H9 (cell line): ENCODE data around the gene AK8. TPM values are rescaled to one million over a fixed set of nuclear protein-coding genes. Genes with fewer than 3 reads are reported as not detected.
"Not testable (repeated sequence)": the region's sequence is repeated elsewhere in the genome, so short reads cannot be mapped to it uniquely, and the experiment has no call there.

Experiments
- DNase-seq: peaks from one replicate; pipeline ENCODE4 v3.0.0-alpha.2; 2017
- H2AFZ ChIP-seq: one replicate; pipeline ENCODE4 v1.6.1; 2013; ENCODE audit warnings: mild to moderate bottlenecking, low read length, control low read depth, moderate library complexity
- H2AK5ac ChIP-seq: 2 replicates; pipeline ENCODE4 v1.6.1; 2013; ENCODE audit warnings: low read length, control low read depth, mixed read lengths; ENCODE audit not compliant: insufficient read length
- H2BK120ac ChIP-seq: one replicate; pipeline ENCODE4 v1.6.1; 2013; ENCODE audit warnings: low read depth, mild to moderate bottlenecking, low read length, control low read depth, inconsistent platforms; ENCODE audit not compliant: poor library complexity, severe bottlenecking
- H2BK12ac ChIP-seq: 2 replicates; pipeline ENCODE4 v1.6.1; 2013; ENCODE audit warnings: low read length, control low read depth, mixed read lengths, low read depth; ENCODE audit not compliant: insufficient read length
- H2BK15ac ChIP-seq: 2 replicates; pipeline ENCODE4 v1.6.1; 2013; ENCODE audit warnings: low read depth, low read length, control low read depth
- H2BK20ac ChIP-seq: one replicate; pipeline ENCODE4 v1.6.1; 2013; ENCODE audit warnings: low read depth, mild to moderate bottlenecking, low read length, control low read depth, inconsistent platforms; ENCODE audit not compliant: poor library complexity, severe bottlenecking
- H2BK5ac ChIP-seq: 2 replicates; pipeline ENCODE4 v1.6.1; 2013; ENCODE audit warnings: low read length, control low read depth, mixed read lengths; ENCODE audit not compliant: insufficient read length
- H3K14ac ChIP-seq: 2 replicates; pipeline ENCODE4 v1.6.1; 2013; ENCODE audit warnings: low read length, control low read depth; ENCODE audit not compliant: insufficient read depth
- H3K18ac ChIP-seq: 2 replicates; pipeline ENCODE4 v1.6.1; 2013; ENCODE audit warnings: low read depth, mild to moderate bottlenecking, mixed read lengths, low read length, control low read depth; ENCODE audit not compliant: insufficient read length
- H3K23ac ChIP-seq: 2 replicates; pipeline ENCODE4 v1.6.1; 2013; ENCODE audit warnings: low read length, control low read depth, mixed read lengths, low read depth; ENCODE audit not compliant: insufficient read length
- H3K23me2 ChIP-seq: 2 replicates; pipeline ENCODE4 v1.6.1; 2013; ENCODE audit warnings: low read depth, mild to moderate bottlenecking, mixed read lengths, low read length, control low read depth; ENCODE audit not compliant: insufficient read length, poor library complexity, severe bottlenecking
- H3K27ac ChIP-seq: 2 replicates; pipeline ENCODE4 v1.5.1; 2013; ENCODE audit warnings: low read length, control low read depth, mixed read lengths, low read depth; ENCODE audit not compliant: insufficient read length
- H3K27me3 ChIP-seq: 2 replicates; pipeline ENCODE4 v1.6.1; 2013; ENCODE audit warnings: low read length, control low read depth, inconsistent platforms; ENCODE audit not compliant: insufficient read depth
- H3K4ac ChIP-seq: 2 replicates; pipeline ENCODE4 v1.6.1; 2013; ENCODE audit warnings: low read depth, mild to moderate bottlenecking, control low read depth, inconsistent platforms, low read length, moderate library complexity
- H3K4me1 ChIP-seq: 2 replicates; pipeline ENCODE4 v1.6.1; 2013; ENCODE audit warnings: low read length, control low read depth, inconsistent platforms; ENCODE audit not compliant: insufficient read depth
- H3K4me2 ChIP-seq: 2 replicates; pipeline ENCODE4 v1.6.1; 2013; ENCODE audit warnings: low read length, control low read depth, mixed read lengths; ENCODE audit not compliant: insufficient read length, insufficient read depth
- H3K56ac ChIP-seq: 2 replicates; pipeline ENCODE4 v1.6.1; 2013; ENCODE audit warnings: low read depth, mild to moderate bottlenecking, mixed read lengths, low read length, control low read depth; ENCODE audit not compliant: insufficient read length
- H3K79me1 ChIP-seq: 2 replicates; pipeline ENCODE4 v1.6.1; 2013; ENCODE audit warnings: low read depth, mild to moderate bottlenecking, moderate library complexity, low read length, control low read depth, inconsistent platforms; ENCODE audit not compliant: insufficient read depth, poor library complexity, severe bottlenecking
- H3K79me2 ChIP-seq: 2 replicates; pipeline ENCODE4 v1.6.1; 2013; ENCODE audit warnings: low read length, control low read depth, inconsistent platforms; ENCODE audit not compliant: insufficient read depth
- H3K9ac ChIP-seq: 2 replicates; pipeline ENCODE4 v1.6.1; 2013; ENCODE audit warnings: low read length, control low read depth, mixed read lengths; ENCODE audit not compliant: insufficient read length; ENCODE audit errors: extremely low read depth
- H3K9me3 ChIP-seq: one replicate; pipeline ENCODE4 v1.6.1; 2013; ENCODE audit warnings: low read depth, low read length, inconsistent platforms; ENCODE audit not compliant: control insufficient read depth
- H3T11ph ChIP-seq: one replicate; pipeline ENCODE4 v1.6.1; 2013; ENCODE audit warnings: mild to moderate bottlenecking, low read length, control low read depth, inconsistent platforms
- H4K20me1 ChIP-seq: one replicate; pipeline ENCODE4 v1.6.1; 2013; ENCODE audit not compliant: control insufficient read depth, insufficient read length, insufficient read depth
- H4K5ac ChIP-seq: 2 replicates; pipeline ENCODE4 v1.6.1; 2013; ENCODE audit warnings: low read depth, mild to moderate bottlenecking, mixed read lengths, low read length, control low read depth; ENCODE audit not compliant: insufficient read length
- H4K8ac ChIP-seq: replicated peaks from 2 replicates; pipeline ENCODE4 v1.6.1; 2013; ENCODE audit warnings: low read length, control low read depth, mixed read lengths, low read depth; ENCODE audit not compliant: insufficient read length
- H4K91ac ChIP-seq: 2 replicates; pipeline ENCODE4 v1.6.1; 2013; ENCODE audit warnings: low read depth, mild to moderate bottlenecking, moderate library complexity, mixed read lengths, low read length, control low read depth; ENCODE audit not compliant: insufficient read length
- H3K27ac Mint-ChIP-seq, 3 experiments: 2 replicates in 2 of 3; 3 replicates in 1 of 3; pipeline ENCODE4 v1.8.0; 2020 to 2021; ENCODE audit warnings: mixed read lengths in 3 of 3, mild to moderate bottlenecking in 1 of 3, moderate library complexity in 1 of 3
- H3K27me3 Mint-ChIP-seq: 2 replicates; pipeline ENCODE4 v1.8.0; 2021; ENCODE audit warnings: low read depth, mild to moderate bottlenecking, moderate library complexity, mixed read lengths
- H3K36me3 Mint-ChIP-seq, 3 experiments: 2 replicates in 2 of 3; 3 replicates in 1 of 3; pipeline ENCODE4 v1.8.0; 2020 to 2021; ENCODE audit warnings: low read depth in 3 of 3, mixed read lengths in 3 of 3; ENCODE audit not compliant: insufficient read depth in 1 of 3
- H3K4me1 Mint-ChIP-seq, 2 experiments: 2 replicates each; pipeline ENCODE4 v1.8.0; 2020; ENCODE audit warnings: mixed read lengths in 2 of 2
- H3K4me3 Mint-ChIP-seq, 2 experiments: 2 replicates in 1 of 2; 3 replicates in 1 of 2; pipeline ENCODE4 v1.8.0; 2020 to 2021; ENCODE audit warnings: mild to moderate bottlenecking in 2 of 2, mixed read lengths in 2 of 2, moderate library complexity in 1 of 2
- H3K9me3 Mint-ChIP-seq, 2 experiments: 2 replicates in 1 of 2; 3 replicates in 1 of 2; pipeline ENCODE4 v1.8.0; 2020; ENCODE audit warnings: mild to moderate bottlenecking in 2 of 2, mixed read lengths in 2 of 2, moderate library complexity in 1 of 2
- WGBS: extraction: QIAGEN DNeasy Blood & Tissue Kit; methylation state at CpG from one replicate; pipeline ENCODE4 v1.1.7; 2013; ENCODE audit warnings: missing lambda C conversion rate, low lambda C conversion rate, mixed read lengths; ENCODE audit not compliant: insufficient read length; ENCODE audit errors: extremely low coverage; 5-methylcytosine and 5-hydroxymethylcytosine counted together
- total RNA-seq: library from RNA; stranded (reverse); gene quantifications from 2 replicates; pipeline ENCODE4 v1.2.1, GENCODE V29; 2021
- TF ChIP-seq, protein P1 (sequence below): fragments of 200-600 bp; sonication (generic); conservative IDR thresholded peaks from 3 replicates; pipeline ENCODE4 v1.8.0; 2021; ENCODE audit warnings: antibody characterized with exemption, mild to moderate bottlenecking

Gene AK8
- total RNA-seq, 1 experiment from 2014 or later: 0.44 TPM

DNA sequence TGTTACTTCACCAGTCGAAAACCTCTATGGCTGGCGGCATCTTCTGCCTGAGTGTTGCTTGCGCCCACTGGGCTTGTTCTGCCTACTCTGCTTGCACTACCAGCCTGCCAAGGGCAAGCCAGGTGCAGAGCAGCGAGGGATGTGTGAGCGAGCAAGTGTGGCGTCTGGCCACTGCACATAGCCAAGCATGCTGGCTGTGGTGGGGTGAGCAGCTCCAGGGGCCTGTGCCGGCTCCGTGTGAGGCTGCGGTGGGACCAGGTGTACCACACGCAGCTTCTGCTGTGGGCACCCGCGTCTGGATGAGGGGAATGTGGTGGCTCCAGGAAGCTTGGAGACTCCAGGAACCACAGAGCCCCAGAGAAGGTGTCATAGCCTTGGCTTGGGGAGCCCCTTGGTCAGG lies 156.4 kb downstream of the AK8 start:
- no peaks in the 10 kb centered on the region for H4K20me1 ChIP-seq
- no peaks in the 10 kb centered on the region for H3K4me1 ChIP-seq
- no peak overlapping the region for H2AFZ ChIP-seq
- H3K9me3 Mint-ChIP-seq: no peaks in the 10 kb centered on the region
- no peak overlapping the region for H3K4me2 ChIP-seq
- no peak overlapping the region for H3K18ac ChIP-seq
- no peak overlapping the region for H2BK5ac ChIP-seq
- no peak overlapping the region for H3K23ac ChIP-seq
- WGBS: no CpG with 5 or more reads among the region's 12 CpGs
- peaks cover 0 to 7% of the 10 kb centered on the region in 2 experiments; a peak in 1 of 4 replicates for H3K4me1 Mint-ChIP-seq
- H3K14ac ChIP-seq: no peak overlapping the region; the same call in 1 of the 2 replicates
- H2BK20ac ChIP-seq: no peak overlapping the region
- peaks cover 3% of the 10 kb centered on the region for H3K23me2 ChIP-seq
- no peak overlapping the region for H2AK5ac ChIP-seq
- no peak overlapping the region for H3K4ac ChIP-seq
- no peak overlapping the region for H3K27ac ChIP-seq
- no peak overlapping the region for H3K56ac ChIP-seq
- H3K9me3 ChIP-seq: no peaks in the 10 kb centered on the region
- H3K27ac Mint-ChIP-seq: no peak overlapping the region
- no peaks in the 10 kb centered on the region for H3K79me1 ChIP-seq
- no peak overlapping the region for H2BK15ac ChIP-seq
- H2BK120ac ChIP-seq: no peak overlapping the region
- H3K4me3 Mint-ChIP-seq: no peak overlapping the region
- H3K27me3 ChIP-seq: no peaks in the 10 kb centered on the region
- no peak overlapping the region for H2BK12ac ChIP-seq
- no peak overlapping the region for H4K91ac ChIP-seq
- peaks cover 29% of the 10 kb centered on the region for H3K27me3 Mint-ChIP-seq
- no peaks in the 10 kb centered on the region for H3K36me3 Mint-ChIP-seq
- TF ChIP-seq, protein P1, sequence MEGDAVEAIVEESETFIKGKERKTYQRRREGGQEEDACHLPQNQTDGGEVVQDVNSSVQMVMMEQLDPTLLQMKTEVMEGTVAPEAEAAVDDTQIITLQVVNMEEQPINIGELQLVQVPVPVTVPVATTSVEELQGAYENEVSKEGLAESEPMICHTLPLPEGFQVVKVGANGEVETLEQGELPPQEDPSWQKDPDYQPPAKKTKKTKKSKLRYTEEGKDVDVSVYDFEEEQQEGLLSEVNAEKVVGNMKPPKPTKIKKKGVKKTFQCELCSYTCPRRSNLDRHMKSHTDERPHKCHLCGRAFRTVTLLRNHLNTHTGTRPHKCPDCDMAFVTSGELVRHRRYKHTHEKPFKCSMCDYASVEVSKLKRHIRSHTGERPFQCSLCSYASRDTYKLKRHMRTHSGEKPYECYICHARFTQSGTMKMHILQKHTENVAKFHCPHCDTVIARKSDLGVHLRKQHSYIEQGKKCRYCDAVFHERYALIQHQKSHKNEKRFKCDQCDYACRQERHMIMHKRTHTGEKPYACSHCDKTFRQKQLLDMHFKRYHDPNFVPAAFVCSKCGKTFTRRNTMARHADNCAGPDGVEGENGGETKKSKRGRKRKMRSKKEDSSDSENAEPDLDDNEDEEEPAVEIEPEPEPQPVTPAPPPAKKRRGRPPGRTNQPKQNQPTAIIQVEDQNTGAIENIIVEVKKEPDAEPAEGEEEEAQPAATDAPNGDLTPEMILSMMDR: no peak
- no peak overlapping the region for H4K8ac ChIP-seq
- H3K9ac ChIP-seq: no peak overlapping the region
- H3K79me2 ChIP-seq: no peaks in the 10 kb centered on the region
- H3T11ph ChIP-seq: no peak overlapping the region
- no peak overlapping the region for H4K5ac ChIP-seq
- DNase-seq: no peak

DNA sequence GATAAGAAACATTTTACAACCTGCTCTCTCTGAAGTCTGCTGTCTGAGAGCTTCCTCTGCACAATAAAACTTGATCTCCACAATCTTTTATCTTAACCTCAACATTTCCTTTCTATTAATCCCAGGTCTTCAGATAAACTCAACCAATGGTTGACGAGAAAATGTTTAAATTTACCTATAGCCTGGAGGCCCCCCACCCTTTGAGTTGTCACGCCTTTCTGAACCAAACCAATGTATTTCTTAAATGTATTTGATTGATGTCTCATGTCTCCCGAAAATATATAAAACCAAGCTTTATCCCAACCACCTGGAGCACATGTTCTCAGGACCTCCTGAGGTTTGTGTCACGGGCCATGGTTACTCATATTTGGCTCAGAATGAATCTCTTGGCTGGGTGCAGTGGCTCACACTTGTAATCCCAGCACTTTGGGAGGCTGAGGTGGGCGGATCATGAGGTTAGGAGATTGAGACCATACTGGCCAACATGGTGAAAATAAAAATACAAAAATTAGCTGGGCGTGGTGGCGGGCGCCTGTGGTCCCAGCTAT lies 159.6 kb downstream of the AK8 start:
- Mint-ChIP-seq H3K27me3 (peaks cover 27% of the 10 kb centered on the region), H3K27ac (peak overlapping the region in 1 of 3 experiments; percentile 27; a peak in 1 of 7 replicates)
- H3K9ac ChIP-seq, H4K8ac ChIP-seq, H3K27ac ChIP-seq, H2BK12ac ChIP-seq, H2AFZ ChIP-seq, H3K4me2 ChIP-seq, H4K5ac ChIP-seq, H3K79me2 ChIP-seq, H3K36me3 Mint-ChIP-seq, H3K4me3 Mint-ChIP-seq, H2BK5ac ChIP-seq, H3K23ac ChIP-seq, H3K4ac ChIP-seq, H3K23me2 ChIP-seq, H4K20me1 ChIP-seq, H3K18ac ChIP-seq, H2BK15ac ChIP-seq, H2AK5ac ChIP-seq, H3K9me3 ChIP-seq, H3K56ac ChIP-seq, H3K9me3 Mint-ChIP-seq, H3K14ac ChIP-seq, H2BK120ac ChIP-seq, H3K79me1 ChIP-seq, H3K27me3 ChIP-seq, H3T11ph ChIP-seq, H3K4me1 ChIP-seq, H4K91ac ChIP-seq, H3K4me1 Mint-ChIP-seq, H2BK20ac ChIP-seq, DNase-seq: not testable (repeated sequence)
- no CpG with 5 or more reads among the region's 8 CpGs for WGBS
